HEK293 (cell line): Measurements from ENCODE around the gene RNF225.

Experiments
- CTCF ChIA-PET: fragments of 350-600 bp; formaldehyde crosslinking; extraction: SDS; loops from one replicate; lab custom pipeline; 2021; ENCODE audit warnings: antibody characterized with exemption; lab: Yijun Ruan, JAX
- POLR2A ChIA-PET: fragments of 300-600 bp; formaldehyde crosslinking; extraction: SDS; loops from one replicate; lab custom pipeline; 2020; ENCODE audit warnings: antibody characterized with exemption, inconsistent platforms; lab: Yijun Ruan, JAX
- H3K27ac ChIP-seq: fragments of 200-500 bp; sonication (Bioruptor generic); 2 replicates; pipeline ENCODE4 v1.5.1; 2014; ENCODE audit warnings: low read depth, low read length, control low read depth, inconsistent platforms; ENCODE audit errors: extremely low read depth
- H3K36me3 ChIP-seq, 2 experiments: fragments of 200-500 bp in 1 of 2; sonication (Bioruptor generic) in 1 of 2; 1 replicate in 1 of 2; 2 replicates in 1 of 2; pipeline ENCODE4 v1.5.1; 2014 to 2017; ENCODE audit warnings: inconsistent platforms in 2 of 2, low read length in 2 of 2; ENCODE audit not compliant: control insufficient read depth in 2 of 2, insufficient read depth in 1 of 2
- H3K4me1 ChIP-seq: fragments of 200-500 bp; sonication (Bioruptor generic); 2 replicates; pipeline ENCODE4 v1.5.1; 2014; ENCODE audit warnings: mild to moderate bottlenecking, low read length, inconsistent platforms; ENCODE audit not compliant: control insufficient read depth, insufficient read depth
- H3K4me3 ChIP-seq: 2 replicates; pipeline ENCODE4 v1.5.1; 2011; ENCODE audit warnings: low read depth, mild to moderate bottlenecking, control low read depth, low read length, moderate library complexity
- H3K9me3 ChIP-seq: fragments of 200-500 bp; sonication (Bioruptor generic); 2 replicates; pipeline ENCODE4 v1.5.1; 2014; ENCODE audit warnings: low read depth, low read length, inconsistent platforms; ENCODE audit not compliant: control insufficient read depth, insufficient read depth
- KLF8 ChIP-seq: fragments of 450-650 bp; formaldehyde crosslinking; IDR thresholded peaks from 2 replicates; pipeline ENCODE4 v1.5.1; 2016; ENCODE audit warnings: missing biosample characterization, missing genetic modification characterization
- SCRT2 ChIP-seq: fragments of 450-650 bp; formaldehyde crosslinking; IDR thresholded peaks from 2 replicates; pipeline ENCODE4 v1.5.1; 2016; ENCODE audit warnings: missing biosample characterization, missing genetic modification characterization
- SP3 ChIP-seq: fragments of 450-650 bp; formaldehyde crosslinking; IDR thresholded peaks from 2 replicates; pipeline ENCODE4 v1.5.1; 2016; ENCODE audit warnings: missing biosample characterization, missing genetic modification characterization
- ZBTB21 ChIP-seq: fragments of 450-650 bp; formaldehyde crosslinking; IDR thresholded peaks from 2 replicates; pipeline ENCODE4 v1.5.1; 2017; ENCODE audit warnings: missing biosample characterization, missing genetic modification characterization
- ZBTB49 ChIP-seq: fragments of 450-650 bp; formaldehyde crosslinking; IDR thresholded peaks from 2 replicates; pipeline ENCODE4 v1.5.1; 2016; ENCODE audit warnings: missing biosample characterization, missing genetic modification characterization, low read depth
- ZBTB6 ChIP-seq: fragments of 450-650 bp; formaldehyde crosslinking; IDR thresholded peaks from 2 replicates; pipeline ENCODE4 v1.5.1; 2017; ENCODE audit warnings: missing biosample characterization, missing genetic modification characterization
- ZBTB8A ChIP-seq: fragments of 450-650 bp; formaldehyde crosslinking; IDR thresholded peaks from 2 replicates; pipeline ENCODE4 v1.5.1; 2016; ENCODE audit warnings: missing biosample characterization, missing genetic modification characterization
- ZFP37 ChIP-seq: fragments of 450-650 bp; formaldehyde crosslinking; IDR thresholded peaks from 2 replicates; pipeline ENCODE4 v1.5.1; 2016; ENCODE audit warnings: missing biosample characterization, missing genetic modification characterization
- ZNF148 ChIP-seq: fragments of 450-650 bp; formaldehyde crosslinking; IDR thresholded peaks from 2 replicates; pipeline ENCODE4 v1.5.0; 2017; ENCODE audit warnings: missing biosample characterization, missing genetic modification characterization, borderline replicate concordance
- ZNF221 ChIP-seq: fragments of 450-650 bp; formaldehyde crosslinking; IDR thresholded peaks from 2 replicates; pipeline ENCODE4 v1.5.1; 2017; ENCODE audit warnings: missing biosample characterization, missing genetic modification characterization, borderline replicate concordance
- ZNF501 ChIP-seq: fragments of 450-650 bp; formaldehyde crosslinking; IDR thresholded peaks from 2 replicates; pipeline ENCODE4 v1.5.1; 2016; ENCODE audit warnings: missing biosample characterization, missing genetic modification characterization
- ZNF544 ChIP-seq: fragments of 450-650 bp; formaldehyde crosslinking; IDR thresholded peaks from 2 replicates; pipeline ENCODE4 v1.5.0; 2017; ENCODE audit warnings: missing biosample characterization, missing genetic modification characterization
- ZNF670 ChIP-seq: fragments of 450-650 bp; formaldehyde crosslinking; IDR thresholded peaks from 2 replicates; pipeline ENCODE4 v1.5.1; 2016; ENCODE audit warnings: missing biosample characterization, missing genetic modification characterization, low read depth
- ZNF777 ChIP-seq: fragments of 450-650 bp; formaldehyde crosslinking; IDR thresholded peaks from 2 replicates; pipeline ENCODE4 v1.5.1; 2017; ENCODE audit warnings: missing biosample characterization, missing genetic modification characterization, borderline replicate concordance
- ZNF791 ChIP-seq: fragments of 450-650 bp; formaldehyde crosslinking; IDR thresholded peaks from 2 replicates; pipeline ENCODE4 v1.5.1; 2016; ENCODE audit warnings: missing biosample characterization, missing genetic modification characterization
- ZNF837 ChIP-seq: fragments of 450-650 bp; formaldehyde crosslinking; IDR thresholded peaks from 2 replicates; pipeline ENCODE4 v1.5.1; 2016; ENCODE audit warnings: missing biosample characterization, missing genetic modification characterization
- TF ChIP-seq, protein P1 (sequence below): fragments of 450-650 bp; formaldehyde crosslinking; IDR thresholded peaks from 2 replicates; pipeline ENCODE4 v1.5.1; 2016; ENCODE audit warnings: missing biosample characterization, missing genetic modification characterization, low read depth
- TF ChIP-seq, protein P2 (sequence below): fragments of 450-650 bp; formaldehyde crosslinking; IDR thresholded peaks from 2 replicates; pipeline ENCODE4 v1.5.1; 2016; ENCODE audit warnings: missing biosample characterization, missing genetic modification characterization

Gene RNF225

DNA sequence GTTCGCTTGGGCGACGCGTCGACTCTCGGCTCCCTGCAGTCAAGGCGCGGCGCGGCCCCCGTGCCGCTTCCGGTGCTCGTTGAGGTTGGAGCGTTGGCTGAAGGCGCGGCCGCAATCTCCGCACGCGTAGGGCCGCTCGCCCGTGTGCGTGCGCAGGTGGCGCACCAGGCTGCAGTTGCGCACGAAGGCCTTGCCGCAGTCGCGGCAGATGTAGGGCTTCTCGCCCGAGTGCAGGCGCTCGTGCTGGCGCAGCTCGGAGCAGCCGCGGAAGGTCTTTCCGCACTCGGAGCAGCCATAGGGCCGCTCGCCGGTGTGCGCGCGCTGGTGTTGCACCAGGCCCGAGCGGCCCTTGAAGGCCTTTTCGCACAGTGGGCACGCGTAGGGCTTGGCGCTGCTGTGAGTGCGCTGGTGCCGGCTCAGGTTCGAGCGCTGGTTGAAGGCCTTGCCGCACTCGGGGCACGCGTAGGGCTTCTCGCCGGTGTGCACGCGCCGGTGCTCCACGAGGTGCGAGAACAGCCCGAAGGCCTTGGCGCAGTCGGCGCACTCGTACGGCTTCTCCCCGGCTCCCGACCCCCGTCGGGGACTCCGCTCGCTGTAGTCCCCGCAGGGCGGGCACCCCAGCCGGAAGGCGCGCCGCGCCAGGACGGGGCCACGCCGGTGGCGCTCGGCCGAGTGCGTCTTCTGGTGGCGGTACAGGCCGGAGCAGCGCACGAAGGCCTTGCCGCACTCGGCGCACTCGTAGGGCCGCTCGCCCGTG, 27.6 kb upstream of the RNF225 start:
- H3K4me1 ChIP-seq = no peaks in the 10 kb centered on the region
- no peaks in the 10 kb centered on the region for H3K36me3 ChIP-seq
- ChIA-PET CTCF (no interaction called here), POLR2A (interaction anchor here (0.9 kb wide), 1 partner anchor 12 kb away, joined by 3 read pairs; no protein-coding TSS in a partner anchor)
- no peaks in the 10 kb centered on the region for H3K9me3 ChIP-seq
- H3K4me3 ChIP-seq = no peak overlapping the region
- peak; percentile 98 for TF ChIP-seq ZNF837 (tag by site-specific recombination)
- no peak for TF ChIP-seq ZNF544
- no peak overlapping the region for H3K27ac ChIP-seq

DNA sequence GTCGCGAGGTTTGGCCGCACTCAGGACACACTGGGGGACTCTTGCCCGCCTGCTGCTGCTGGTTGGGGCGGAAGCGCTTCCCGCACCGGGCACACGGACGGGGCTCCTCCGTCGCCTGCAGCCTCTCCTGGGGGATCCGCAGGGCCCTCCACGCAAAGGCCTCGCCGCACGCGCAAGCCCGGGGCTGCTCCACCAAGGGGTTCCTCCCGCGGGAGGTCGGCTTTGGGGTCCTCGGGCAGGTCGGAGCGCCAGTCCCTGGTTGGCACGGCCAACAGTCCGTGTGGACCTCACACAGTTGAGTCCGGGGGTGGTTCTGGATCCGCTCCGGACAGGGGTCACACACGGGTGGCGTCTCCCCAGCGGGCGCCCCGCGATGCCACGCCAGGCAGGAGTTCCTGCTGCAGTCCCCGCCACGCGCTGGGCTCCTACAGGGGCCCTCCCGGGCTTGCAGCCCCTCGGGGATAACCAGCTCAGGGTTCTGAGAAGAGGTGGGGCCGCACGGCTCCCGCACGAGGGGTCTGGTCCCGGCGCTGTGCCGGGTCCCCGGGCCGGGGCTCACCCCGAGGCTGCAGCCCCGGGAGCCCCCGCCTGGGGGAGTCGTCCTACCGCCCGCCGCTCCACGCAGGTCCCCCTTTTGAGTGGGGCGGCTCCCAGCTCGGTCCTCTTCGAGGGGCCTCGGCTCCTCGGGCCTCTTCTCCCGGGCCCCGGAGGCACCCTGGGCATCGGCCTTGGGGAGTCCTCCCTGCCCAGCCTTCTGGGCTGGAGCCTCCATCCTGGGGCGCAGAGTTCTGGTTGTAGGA, 26.7 kb upstream of the RNF225 start:
- ChIA-PET POLR2A (no interaction called here), CTCF (no interaction called here)
- no peak for TF ChIP-seq ZBTB21 (tag by site-specific recombination)
- TF ChIP-seq ZNF148 = no peak
- no peak for TF ChIP-seq ZBTB49
- no peak overlapping the region for H3K4me3 ChIP-seq
- H3K4me1 ChIP-seq = no peaks in the 10 kb centered on the region
- H3K36me3 ChIP-seq = no peaks in the 10 kb centered on the region
- no peaks in the 10 kb centered on the region for H3K9me3 ChIP-seq
- no peak overlapping the region for H3K27ac ChIP-seq

DNA sequence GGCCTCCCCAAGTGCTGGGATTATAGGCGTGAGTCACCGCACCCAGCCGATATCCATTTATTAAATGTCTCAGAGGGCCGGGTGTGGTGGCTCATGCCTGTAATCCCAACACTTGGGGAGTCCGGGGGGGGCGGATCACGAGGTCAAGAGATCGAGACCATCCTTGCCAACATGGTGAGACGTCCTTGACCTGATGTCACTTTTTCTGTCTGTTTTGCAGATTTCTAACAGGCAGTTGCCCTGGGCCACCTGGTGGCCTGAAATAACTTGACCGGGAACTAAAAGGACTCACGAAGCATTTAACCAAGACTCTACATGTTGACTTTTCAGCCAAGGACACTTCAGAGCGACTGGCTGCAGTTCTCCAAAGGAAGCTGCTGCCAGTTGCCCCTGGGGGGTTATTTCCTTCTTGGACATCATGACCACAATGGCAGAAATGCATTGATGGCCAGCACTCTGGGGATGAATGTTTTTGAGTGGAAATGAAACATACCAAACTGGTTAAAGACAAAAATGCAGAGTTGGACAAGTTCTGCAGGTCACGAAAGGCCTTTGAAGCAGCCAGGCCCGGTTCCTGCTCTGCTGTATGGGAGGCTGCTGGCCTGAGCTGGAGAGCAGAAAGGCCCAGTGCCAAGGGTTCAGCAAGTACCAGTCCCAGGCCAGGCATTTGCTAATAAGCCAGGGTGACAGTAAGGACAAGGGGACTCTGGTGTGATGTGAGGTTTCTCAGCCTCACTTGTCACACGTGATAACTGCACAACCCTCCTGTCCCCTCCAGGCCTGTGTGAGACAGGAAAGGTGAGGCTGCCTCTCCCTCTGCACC, 22.9 kb upstream of the RNF225 start:
- Histone ChIP-seq H3K4me3 (no peak overlapping the region), H3K36me3 (no peaks in the 10 kb centered on the region), H3K27ac (no peak overlapping the region), H3K4me1 (no peaks in the 10 kb centered on the region), H3K9me3 (no peaks in the 10 kb centered on the region)
- ChIA-PET POLR2A (interaction anchor here (0.5 to 4.2 kb wide), 5 partner anchors 9 to 138 kb away, joined by 3 to 35 read pairs (median 3); partner anchors contain the start of genes ZNF497 and ZNF584), CTCF (no interaction called here)
- TF ChIP-seq ZNF791 (tag by site-specific recombination) = no peak
- TF ChIP-seq SCRT2 (tag by site-specific recombination) = no peak
- TF ChIP-seq ZBTB6 (tag by site-specific recombination) = no peak
- TF ChIP-seq ZBTB8A (tag by site-specific recombination) = no peak
- TF ChIP-seq ZFP37 = no peak
- no peak for TF ChIP-seq ZNF501
- TF ChIP-seq, protein P1, sequence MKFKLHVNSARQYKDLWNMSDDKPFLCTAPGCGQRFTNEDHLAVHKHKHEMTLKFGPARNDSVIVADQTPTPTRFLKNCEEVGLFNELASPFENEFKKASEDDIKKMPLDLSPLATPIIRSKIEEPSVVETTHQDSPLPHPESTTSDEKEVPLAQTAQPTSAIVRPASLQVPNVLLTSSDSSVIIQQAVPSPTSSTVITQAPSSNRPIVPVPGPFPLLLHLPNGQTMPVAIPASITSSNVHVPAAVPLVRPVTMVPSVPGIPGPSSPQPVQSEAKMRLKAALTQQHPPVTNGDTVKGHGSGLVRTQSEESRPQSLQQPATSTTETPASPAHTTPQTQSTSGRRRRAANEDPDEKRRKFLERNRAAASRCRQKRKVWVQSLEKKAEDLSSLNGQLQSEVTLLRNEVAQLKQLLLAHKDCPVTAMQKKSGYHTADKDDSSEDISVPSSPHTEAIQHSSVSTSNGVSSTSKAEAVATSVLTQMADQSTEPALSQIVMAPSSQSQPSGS (tag by site-specific recombination) = no peak
- no peak for TF ChIP-seq SP3
- TF ChIP-seq ZNF670 = no peak
- no peak for TF ChIP-seq ZNF777 (tag by site-specific recombination)
- TF ChIP-seq, protein P2, sequence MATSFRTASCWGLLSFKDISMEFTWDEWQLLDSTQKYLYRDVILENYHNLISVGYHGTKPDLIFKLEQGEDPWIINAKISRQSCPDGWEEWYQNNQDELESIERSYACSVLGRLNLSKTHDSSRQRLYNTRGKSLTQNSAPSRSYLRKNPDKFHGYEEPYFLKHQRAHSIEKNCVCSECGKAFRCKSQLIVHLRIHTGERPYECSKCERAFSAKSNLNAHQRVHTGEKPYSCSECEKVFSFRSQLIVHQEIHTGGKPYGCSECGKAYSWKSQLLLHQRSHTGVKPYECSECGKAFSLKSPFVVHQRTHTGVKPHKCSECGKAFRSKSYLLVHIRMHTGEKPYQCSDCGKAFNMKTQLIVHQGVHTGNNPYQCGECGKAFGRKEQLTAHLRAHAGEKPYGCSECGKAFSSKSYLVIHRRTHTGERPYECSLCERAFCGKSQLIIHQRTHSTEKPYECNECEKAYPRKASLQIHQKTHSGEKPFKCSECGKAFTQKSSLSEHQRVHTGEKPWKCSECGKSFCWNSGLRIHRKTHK = no peak
- no peak for TF ChIP-seq ZNF221 (tag by site-specific recombination)
- TF ChIP-seq KLF8 (tag by site-specific recombination) = no peak
